Pons (tissue), 1 donor: ENCODE data around the gene VIPR1.

Source experiments
- DNase-seq: peaks from one replicate; pipeline ENCODE4 v3.0.0-alpha.2; 2016; ENCODE audit warnings: low spot score

Gene VIPR1

DNA sequence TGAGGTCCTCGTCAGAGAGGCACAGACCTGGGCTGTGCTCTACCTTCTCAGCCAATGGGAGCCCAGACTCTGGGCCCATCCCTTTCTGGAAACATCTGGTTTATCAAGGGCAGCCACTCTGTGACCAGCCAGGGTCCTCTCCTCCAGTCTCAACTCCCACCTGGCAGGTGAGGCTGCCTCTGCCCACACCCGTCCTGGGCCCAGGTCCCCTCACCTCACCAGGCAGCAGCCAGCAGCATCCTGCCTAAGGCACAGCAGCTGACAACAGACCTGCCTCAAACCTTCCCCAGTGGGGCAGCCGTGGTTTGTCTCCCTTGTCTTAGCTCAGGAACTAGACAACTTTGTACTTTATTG, 8.7 kb upstream of the VIPR1 start:
- no peak for DNase-seq

DNA sequence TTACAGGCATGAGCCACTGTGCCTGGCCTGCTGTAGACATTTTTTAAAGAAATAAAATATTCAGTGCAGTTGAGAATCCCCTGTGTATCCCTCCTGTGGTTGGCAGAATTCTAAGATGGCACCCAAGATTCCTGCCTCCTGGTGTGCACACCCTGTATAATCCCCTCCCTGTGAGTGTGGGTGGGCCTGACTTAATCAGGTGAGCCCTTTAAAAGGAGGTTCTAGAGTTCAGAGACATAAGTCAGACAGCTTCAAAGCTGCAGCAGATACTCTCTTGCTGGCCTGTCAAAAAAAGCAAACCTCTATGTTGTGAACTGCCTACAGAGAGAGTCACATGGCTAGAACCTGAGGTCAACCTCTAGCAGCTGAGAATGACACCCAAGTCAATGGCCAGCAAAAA, 7.0 kb upstream of the VIPR1 start:
- DNase-seq, result no peak

DNA sequence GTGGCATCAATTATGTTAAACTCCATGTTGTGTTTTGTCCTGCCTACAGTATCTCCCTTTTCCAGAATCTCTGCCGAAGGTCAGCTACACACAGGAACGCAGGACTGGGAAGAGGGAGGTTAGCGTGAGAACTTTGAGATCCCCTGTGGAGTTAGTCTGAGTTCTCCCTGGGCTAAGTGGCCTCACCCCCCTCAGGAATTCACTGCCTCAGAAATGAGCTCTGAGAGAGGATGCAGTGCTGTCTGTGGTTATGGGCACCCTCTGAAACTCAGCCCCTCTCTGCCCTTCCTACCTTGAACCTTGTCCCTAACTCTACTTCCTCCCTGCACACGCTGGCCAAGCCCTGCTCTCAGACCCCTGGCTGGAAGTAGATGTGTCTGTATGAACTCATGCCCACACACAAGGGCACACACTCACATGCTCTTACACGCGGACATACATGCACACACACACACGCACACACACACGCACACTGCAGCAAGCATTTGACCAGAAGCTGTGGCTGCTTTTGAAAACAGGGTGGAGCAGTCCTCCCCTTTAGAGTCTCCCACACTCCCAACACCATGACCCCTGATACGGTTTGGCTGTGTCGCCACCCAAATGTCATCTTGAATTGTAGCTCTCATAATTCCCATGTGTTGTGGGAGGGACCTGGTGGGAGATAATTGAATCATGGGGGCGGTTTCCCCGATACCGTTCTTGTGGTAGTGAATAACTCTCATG, 5.3 kb upstream of the VIPR1 start:
- no peak for DNase-seq

DNA sequence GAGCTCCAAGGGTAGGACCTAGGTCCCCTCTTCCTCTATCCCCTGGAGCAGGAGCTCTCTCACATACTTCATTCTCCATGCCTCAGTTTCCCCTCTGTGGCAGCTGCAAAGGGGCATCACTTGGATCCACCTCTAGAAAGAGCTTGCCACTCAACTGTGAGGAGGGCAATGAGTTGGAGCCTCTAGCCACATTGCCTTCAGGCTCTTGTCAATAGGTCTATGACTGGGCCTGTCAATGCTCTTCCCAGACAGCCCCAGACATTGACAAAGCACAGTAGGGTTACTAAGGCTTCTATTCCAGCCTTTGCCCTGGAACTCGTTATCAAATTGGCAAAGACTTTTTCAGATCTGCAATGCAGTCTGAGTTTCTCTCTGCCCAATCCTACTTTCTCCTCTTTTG, 4.4 kb upstream of the VIPR1 start:
- no peak for DNase-seq

DNA sequence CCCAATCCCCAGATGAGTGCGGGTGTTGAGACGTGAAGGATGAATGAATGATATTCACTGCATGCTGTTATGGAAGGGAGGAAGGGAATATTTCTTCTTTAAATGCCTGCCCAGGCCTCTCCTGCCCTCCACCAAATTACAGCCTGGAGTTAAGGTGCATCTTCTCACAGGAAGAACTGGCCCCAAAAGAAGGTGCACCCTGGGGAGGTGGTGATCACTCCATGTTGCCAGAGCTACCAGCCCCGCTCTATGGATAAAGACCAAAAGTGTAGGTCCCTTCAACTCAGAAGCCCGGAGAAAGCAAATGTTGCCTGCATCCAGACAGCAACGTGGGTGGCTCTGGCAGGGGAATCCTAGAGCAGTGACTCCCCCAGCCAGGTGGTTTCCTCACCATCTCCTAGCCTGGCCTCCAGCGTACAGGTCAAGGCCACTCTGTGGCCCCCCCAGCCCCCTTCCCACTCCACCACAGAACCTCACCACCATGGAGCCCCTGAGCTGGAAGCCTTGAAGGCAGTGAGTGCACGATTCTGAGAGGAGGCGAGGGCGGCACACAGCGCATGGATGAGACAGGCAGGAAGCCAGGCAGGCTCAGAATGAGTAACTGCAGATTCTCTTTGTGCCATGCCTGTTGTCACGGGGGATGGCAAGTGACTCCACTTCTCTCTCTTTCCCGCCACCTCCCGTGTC, 3.5 kb upstream of the VIPR1 start:
- DNase-seq, result no peak

DNA sequence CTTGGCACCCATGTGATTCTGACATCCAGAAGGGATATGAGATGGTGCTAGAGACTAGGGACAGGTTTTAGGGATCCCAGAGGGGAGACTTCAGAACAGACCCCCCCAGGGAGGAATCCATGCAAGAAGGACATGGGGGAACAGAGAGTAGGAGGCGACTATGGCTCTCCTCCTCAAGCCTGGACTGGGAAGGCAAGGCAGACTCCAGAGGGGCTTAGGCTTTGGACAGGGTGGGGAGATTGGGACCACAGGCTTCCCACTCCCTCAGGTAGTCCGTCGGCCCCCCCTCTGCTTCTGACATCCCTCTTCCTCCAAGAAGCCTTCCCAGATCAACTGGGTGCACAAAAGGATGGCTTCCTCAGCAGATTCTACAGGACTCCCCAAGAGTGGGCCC, 3.0 kb upstream of the VIPR1 start:
- no peak for DNase-seq

DNA sequence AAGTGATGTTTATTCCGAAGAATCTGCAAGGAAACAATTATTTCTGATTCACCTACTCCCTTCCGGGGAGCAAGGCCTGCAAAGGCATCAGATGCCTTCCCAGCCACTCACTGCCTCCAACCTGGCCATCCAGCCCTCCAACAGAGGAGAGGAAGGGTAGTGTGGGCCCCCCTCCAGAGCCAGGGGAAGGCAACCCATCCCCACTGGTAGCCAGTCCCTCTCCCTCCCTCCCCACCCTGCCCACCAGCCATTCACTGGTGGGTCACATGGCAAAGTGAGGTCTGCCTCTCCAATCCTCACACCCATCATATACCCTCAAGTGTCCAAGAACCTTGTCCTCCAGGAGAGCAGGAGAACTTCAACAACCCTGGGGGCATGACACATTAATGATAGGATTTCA, 2.4 kb upstream of the VIPR1 start:
- DNase-seq, result no peak

DNA sequence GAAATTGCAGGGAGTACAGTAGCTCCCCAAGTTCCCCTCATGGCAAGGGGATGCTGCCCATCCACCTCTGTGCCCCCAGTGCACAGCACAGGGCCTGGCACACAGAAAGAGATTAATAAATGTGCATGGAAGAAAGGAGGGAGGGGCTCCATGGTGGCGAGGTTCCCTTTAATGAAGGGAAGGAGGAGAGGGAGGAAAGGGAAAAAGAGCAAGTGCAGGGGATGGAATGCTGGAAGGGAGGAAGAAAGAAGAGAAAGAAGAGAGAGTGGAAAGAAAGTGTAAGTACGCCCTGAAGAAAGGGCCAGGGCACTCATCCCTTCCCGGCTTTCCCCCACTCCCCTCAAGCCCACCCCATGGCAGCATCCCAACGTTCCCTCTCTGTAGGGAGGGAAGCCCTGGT, 1.5 kb upstream of the VIPR1 start:
- DNase-seq, result no peak

DNA sequence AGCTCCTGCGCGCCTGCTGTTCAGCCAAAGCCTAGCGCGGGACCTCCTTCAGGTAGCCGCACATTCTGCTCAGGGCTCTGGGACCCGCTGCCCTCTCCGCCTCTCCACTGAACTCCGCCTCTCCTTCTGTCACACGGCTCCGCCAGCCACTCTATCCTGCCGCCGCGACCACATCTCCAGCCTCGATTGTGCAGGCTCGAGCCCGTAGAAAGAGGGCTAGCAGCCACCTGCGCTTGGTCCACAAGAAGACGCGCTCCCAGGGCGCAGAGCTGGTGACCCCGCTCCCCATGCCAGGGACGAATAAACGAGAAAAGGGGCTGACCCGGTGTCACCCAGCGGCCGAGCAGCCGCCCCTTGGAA, 1.1 kb upstream of the VIPR1 start:
- DNase-seq, result no peak

DNA sequence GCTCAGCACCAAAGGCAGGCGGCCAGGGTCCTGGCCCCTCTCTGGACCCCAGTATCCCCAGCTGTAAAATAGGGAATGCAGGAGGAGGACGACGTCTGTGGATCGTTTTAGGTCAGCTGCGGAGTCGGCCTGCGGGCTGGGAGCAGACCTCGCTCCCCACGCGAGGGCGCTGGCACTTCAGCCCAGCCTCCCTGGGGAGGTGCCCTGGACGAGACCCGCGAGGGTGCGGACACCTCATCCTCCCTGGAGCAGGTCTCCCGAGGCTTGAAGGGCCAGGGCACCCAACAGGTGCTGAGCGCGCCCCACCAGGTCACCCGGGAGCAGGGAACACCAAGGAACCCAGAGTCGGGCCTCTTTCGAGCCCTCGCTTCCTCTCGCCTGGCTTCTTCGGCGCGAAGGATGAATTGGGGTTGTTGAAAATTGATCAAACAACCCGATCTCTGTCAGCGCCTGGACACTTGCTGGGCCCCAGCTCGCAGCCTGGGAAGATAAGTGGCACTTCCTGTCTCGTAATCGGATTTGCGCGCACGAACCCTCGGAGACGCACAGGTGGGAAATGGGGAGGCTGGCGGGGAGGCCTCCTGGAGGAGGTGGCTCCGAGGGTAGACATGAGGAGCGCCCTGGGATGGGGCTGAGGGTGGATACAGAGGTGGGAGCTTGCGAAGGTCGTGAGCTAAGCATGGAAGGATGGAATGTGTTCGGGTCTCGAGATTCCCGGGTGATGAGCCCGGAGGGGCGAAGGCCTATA, 588 bp upstream of the VIPR1 start:
- DNase-seq, result no peak

DNA sequence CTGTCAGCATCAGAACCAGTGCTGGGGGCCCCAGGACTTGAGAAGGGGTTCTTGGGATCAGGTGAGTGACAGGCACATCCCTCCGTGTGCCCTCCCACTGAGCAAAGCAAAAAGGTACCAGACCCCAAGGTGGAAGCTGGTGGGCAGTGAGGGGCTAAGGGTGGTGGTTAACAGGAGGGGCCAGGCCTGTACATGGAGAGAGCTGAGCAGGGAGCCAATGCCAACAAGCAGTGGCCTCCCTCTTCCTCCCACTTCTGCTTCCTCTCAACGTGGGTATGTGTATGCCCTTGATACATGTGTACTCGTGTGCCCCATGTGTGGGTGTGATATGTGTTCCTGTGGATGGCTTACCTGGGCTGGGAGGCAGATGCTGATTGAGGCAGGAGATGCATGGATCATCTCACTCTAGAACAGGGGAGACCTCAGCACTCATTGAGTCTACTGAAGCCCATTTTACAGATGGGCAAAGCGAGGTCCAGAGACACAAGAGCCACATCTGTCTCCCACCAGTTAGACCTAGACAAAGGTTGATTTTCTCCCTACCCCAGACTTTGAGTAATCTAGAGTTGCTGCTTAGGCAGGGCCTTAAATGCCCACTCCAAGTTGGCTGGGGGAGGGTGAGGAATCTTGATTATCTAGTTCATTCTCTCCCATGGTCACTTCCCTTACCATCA, 945 bp downstream of the VIPR1 start:
- DNase-seq, result no peak

DNA sequence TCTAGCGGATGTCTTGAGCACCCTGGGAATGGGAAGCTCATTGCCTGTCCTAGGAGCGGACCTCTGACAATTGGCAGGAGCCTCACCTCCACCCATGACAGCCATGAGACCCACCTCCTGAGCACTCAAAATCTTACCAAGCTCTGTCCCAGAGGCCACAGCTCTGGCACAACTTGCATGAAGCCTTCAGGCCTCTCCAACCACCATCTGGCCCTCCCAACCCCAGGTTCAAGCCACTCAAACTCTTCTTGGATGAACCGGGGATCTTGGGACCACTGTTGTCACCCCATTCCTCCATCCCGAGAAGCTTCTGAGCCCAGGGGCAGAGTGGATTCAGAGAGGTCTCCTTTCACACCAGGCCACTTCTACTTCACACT, 1.5 kb downstream of the VIPR1 start:
- DNase-seq, result no peak

DNA sequence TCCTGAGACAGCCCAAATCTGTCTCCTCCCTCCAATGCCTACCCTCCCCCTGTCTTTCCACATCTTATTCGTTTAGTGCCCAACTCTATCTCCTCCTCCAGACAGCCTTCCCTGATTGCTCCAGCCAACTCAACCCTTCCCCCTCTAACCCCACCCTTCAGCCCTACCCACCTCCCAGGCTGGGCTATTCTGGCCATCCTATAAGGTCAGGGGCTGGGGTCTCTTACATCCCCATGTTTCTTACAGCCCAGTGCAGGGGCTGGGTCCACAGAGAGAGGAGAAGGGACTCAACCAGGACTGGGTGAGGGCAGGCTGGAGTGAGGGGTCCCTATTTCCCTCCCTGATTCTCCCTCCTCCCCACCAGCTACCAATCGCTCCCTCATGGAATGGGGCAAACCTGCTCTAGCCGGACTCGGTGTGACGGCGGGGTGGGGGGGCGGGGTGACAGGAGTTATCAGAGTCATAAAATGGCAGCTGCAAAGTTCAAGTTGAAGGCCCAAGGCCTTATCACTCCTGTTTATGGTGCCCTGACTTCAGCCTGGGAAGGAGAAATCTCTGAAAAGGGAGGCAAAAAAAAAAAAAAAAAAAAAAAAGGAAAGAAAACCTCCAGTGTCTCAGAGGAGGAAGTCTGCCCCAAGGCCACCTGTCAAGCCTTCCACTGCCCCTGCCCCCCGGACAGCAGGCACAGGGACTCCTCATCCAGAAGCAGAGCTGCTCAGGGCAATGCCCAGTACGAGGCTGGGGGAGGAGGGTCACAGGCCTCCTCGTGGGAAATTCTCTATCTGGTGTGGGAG, 2.1 kb downstream of the VIPR1 start:
- no peak for DNase-seq

DNA sequence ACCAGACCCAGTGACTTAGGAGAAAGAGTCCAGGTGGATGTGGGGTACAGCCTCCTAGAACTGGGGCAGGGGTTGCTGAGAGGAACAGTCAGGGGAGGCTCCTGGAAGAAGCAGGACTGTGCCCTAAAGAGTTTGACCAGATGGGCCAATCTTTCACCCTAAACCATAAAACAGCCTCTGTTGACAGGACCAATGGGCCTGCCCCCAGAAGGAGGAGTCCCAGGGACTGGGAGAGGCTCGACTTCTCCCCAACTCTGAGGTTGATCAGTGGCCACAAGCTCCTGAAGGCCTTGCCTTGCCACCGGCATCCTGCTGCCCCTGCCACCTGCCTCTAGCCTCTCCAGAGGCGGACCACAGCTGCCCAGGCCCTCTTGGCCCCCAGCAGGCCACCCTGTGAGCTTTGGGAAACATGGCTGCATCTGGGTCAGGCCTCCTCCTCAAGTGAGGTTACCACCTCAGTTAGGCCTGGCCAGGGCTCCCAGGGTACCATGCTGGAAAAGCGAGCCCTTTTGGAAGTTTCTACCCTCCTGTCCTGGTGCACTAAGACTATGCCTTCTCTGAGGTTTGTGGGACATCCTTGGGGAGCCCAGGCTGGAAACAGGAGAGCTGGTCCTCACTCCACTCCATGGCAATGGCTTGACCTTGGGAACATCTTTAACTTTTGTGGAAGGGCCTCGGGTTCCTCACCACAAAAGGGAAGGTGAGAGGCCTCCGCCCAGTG, 2.8 kb downstream of the VIPR1 start:
- DNase-seq, result no peak

DNA sequence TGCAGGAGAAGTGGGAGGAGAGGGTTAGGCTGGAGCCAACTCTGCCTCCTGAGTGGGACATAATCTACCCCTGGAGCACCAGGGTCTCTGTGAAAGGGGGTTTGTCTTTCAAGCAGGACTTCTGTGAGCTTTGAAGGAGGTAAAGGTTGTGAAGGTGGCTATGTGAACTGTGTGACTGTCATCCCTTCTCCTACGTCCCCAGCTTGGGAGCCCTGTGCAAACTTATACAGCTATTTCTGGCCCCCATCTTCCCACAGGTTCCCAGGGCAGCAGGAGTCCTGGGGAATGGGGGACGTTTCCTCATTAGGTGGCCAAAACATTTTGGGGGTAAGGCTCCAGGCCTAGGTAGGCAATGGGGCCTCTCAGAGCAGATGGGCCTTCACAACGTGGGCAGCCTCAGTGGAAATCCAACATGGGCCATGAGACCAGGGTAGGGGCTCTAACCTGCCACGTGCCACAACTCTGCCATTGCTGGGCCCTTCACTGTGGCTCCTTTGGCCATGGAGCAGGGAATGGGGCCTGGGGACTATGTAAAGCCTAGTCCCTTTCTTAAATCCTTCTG, 3.5 kb downstream of the VIPR1 start:
- no peak for DNase-seq

DNA sequence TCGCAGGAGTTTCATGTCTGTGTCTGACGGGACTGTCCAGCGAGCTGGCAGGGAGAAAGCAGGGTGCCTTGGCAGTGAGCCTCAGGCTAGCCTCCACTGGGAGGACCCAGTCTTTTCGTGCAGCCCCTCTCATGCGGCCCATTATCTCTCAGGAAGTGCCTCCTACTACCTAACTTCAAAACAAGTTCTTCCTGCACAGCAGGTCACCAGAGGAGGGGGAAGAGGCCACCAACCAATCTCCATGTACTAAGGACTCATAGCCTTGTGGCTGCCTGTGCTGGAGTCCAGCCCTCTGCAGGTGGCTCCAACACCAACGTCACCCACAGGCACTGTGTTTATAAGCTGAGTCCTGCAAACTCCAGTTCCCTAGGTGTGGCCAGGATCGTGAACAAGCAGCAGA, 4.8 kb downstream of the VIPR1 start:
- DNase-seq, result no peak

DNA sequence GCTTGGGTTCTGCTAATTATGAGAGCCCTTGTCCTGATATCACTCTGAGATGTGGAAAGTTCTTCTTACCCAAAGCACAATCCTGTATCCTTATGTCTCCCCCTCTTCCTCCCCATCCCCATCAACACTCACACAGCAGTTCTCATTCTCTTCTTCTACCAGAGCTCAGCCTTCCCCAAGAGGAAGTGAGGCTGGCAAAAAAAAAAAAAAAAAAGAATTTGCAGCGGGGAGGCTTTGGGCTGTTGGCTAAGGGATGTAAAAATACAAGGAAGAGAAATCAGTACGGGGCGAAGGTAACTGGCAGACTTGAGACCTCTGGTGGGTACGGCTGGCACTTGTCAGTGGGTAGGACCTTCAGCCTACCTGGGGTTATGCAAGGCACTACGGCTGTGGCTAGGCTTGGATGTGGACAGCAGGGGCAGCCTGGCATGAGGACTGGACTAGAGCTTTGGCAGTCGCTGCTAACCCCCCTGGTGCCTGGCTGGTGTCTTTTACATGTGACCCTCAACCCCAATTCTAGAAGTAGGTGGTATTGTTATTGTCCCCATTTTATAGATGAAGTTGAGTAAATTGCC, 5.4 kb downstream of the VIPR1 start:
- no peak for DNase-seq

DNA sequence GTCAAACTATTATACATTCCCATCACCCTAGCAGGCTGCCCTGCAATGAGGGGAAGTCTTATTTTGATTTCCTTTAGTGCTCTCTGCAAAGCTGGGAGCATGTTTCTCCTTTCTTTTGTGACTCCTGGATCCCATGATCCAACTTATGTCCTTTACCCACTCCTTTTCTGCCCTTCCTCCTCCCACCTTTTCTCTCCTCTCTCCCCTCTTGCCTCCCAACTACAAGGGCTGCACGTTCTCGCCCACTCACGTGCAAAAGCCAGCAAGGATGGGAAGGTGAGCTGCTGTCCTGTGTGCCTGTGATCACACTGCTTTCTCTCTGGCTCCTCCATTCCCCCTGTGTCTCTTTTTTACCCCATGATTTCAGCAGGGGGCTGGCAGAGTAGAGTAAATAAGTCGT, 6.1 kb downstream of the VIPR1 start:
- DNase-seq, result no peak

DNA sequence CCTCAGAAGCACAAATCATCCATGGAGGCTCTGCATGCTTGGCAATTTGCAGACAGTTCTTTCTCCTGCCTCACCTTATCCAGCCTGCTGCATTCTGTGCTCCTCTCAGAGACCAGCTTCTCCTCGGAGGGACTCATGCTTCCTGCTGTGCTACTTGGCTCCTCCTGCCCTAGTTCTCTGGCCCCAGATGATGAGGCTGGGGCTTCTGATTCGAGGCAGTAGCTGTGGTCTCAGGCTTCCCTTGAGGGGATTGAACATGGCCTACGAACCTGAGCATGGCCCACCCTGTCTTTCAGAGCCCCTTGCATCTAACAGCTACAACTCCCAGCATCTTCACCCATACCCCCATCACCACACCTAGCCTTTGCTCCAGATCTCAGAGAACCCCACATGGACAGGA, 6.7 kb downstream of the VIPR1 start:
- DNase-seq, result no peak

DNA sequence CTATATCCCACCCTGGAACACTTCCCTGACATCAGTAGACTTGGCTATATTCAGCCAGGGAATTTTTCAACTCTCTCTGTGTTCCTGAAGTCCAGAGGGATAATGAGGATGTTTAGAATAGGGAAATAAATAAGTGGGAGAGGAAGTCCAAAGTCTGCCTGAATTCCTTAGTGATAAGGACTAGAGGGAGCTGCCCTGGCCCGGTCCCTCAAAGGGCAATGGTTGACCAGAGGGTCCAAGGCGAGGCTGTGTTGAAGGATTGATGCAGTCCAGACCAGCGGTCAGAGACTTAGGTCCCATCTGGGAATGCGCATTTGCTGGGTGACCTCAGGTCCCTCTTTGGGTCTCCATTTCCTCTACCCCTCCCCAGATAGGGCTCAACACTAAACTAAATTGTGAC, 7.9 kb downstream of the VIPR1 start:
- DNase-seq, result no peak

DNA sequence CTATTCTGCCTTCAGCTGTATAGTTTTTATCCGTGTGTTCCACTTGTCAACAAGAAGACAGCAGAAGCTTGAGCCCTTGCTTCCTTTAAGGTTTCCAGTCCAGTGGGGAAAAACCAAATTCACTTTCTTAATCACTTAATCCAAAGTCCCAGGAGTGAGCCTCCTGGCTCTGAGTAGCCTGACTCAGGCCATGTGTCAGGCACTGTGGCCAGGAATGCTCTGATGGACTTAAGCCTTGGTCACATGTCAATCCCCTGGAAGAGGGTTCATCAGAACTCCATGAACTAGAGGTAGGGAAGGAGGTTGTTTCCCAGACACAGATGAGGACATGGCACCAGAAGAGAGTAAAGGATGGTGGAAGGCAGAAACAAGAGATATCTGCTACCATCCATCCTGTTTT, 8.8 kb downstream of the VIPR1 start:
- DNase-seq, result no peak
